ENCODE measurements around the gene SEMA4G. TPM values are rescaled to one million over a fixed set of nuclear protein-coding genes. Genes with fewer than 3 reads are reported as not detected.

The SEMA4G gene
- total RNA-seq, 4 donors from 2014 or later: 0.44 to 4.1 (median 1.3) TPM

DNA sequence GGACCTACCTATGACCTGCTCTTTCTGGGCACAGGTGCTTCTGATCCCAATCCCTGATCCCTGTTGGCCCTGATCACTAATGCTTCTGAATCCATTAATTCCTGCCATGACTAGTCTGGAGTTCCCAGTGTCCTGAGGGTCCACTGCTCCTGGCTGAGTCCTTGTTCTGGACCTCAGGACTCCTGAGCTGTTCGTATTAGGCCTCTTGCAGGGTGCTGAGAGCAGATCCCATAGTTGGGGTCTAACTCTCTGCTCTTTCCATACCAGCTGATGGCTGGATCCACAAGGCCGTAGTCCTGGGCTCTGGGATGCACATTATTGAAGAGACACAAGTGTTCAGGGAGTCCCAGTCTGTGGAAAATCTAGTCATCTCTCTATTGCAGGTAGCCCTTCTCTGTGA lies 11.0 kb downstream of the SEMA4G start:
- no peak for DNase-seq
- H3K4me3 ChIP-seq: no peak overlapping the region
- H3K4me1 ChIP-seq: peaks cover 0 to under 1% (median 0%) of the 10 kb centered on the region in 3 donors
- 100% methylated on average over 1 to 2 of the region's 2 CpGs for WGBS, 2 donors
- H3K27me3 ChIP-seq: no peaks in the 10 kb centered on the region
- H3K36me3 ChIP-seq: peaks cover 5 to 79% (median 6%) of the 10 kb centered on the region in 3 donors
- H3K9me3 ChIP-seq: no peaks in the 10 kb centered on the region
- TF ChIP-seq, protein P1, sequence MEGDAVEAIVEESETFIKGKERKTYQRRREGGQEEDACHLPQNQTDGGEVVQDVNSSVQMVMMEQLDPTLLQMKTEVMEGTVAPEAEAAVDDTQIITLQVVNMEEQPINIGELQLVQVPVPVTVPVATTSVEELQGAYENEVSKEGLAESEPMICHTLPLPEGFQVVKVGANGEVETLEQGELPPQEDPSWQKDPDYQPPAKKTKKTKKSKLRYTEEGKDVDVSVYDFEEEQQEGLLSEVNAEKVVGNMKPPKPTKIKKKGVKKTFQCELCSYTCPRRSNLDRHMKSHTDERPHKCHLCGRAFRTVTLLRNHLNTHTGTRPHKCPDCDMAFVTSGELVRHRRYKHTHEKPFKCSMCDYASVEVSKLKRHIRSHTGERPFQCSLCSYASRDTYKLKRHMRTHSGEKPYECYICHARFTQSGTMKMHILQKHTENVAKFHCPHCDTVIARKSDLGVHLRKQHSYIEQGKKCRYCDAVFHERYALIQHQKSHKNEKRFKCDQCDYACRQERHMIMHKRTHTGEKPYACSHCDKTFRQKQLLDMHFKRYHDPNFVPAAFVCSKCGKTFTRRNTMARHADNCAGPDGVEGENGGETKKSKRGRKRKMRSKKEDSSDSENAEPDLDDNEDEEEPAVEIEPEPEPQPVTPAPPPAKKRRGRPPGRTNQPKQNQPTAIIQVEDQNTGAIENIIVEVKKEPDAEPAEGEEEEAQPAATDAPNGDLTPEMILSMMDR (IDR thresholded peaks at IDR 0.05): no peak
- no peak for TF ChIP-seq POLR2A (IDR thresholded peaks at IDR 0.05)
- no peak overlapping the region for H3K27ac ChIP-seq
- intact Hi-C loops (cut with DNase I): no loop called here

DNA sequence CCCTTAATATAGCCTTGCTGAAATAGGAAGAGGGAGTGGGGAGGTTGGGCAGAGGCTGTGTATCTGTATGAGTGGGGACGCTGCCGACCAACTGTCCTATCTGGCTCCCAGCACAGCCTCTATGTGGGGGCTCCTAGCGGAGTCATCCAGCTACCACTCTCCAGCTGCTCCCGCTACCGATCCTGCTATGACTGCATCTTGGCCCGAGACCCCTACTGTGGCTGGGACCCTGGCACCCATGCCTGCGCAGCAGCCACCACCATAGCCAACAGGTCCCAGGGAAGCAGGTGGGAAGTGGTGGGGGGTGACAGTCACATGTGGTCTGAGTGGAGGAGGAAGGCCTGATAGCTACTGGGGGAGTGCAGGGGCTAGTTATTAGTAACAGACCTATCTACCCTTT lies 11.4 kb downstream of the SEMA4G start:
- 96 to 100% methylated on average over 5 to 7 of the region's 7 CpGs for WGBS, 2 donors
- DNase-seq: no peak

DNA sequence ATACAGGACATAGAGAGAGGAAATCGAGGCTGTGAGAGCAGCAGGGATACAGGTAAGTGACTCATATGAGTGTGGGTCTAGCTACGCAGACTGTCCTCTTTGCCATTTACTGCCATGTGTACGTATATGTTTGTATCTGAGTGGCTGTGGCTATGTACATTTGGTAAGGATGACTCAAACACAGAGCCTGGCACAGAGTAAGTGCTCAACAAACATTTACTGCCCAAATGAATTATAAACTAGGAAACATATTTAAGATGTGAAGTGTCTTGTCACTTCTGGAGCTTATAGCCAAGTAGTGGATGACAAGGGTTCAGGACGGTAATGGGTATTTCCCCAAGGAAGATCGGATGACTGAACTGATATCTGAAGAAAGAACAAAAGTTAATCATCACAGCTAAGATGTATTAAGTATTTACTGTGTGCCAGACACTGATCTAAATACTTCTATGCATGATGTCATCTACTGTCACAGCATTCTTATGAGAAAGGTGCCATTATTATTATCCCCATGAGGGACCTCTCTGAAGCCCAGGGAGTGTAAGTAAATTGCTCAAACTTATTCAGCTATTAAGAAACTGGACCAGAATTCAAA lies 12.0 kb downstream of the SEMA4G start:
- no peak overlapping the region for H3K4me3 ChIP-seq
- TF ChIP-seq, protein P1 (IDR thresholded peaks at IDR 0.05): no peak
- TF ChIP-seq POLR2A (IDR thresholded peaks at IDR 0.05): no peak
- no peaks in the 10 kb centered on the region for H3K9me3 ChIP-seq
- WGBS, 2 donors: 71 to 76% methylated on average over 5 of the region's 5 CpGs
- no peak overlapping the region for H3K27ac ChIP-seq
- peaks cover 4 to 10% (median 6%) of the 10 kb centered on the region in 3 donors for H3K4me1 ChIP-seq
- H3K36me3 ChIP-seq: peaks cover 5 to 88% (median 6%) of the 10 kb centered on the region in 3 donors
- no peak for DNase-seq
- intact Hi-C loops (cut with DNase I): no loop called here
- H3K27me3 ChIP-seq: no peaks in the 10 kb centered on the region

More for the DNA sequence above, 11.4 kb downstream of the SEMA4G start:
- H3K27me3 ChIP-seq: no peaks in the 10 kb centered on the region
- H3K36me3 ChIP-seq: peaks cover 5 to 82% (median 6%) of the 10 kb centered on the region in 3 donors
- TF ChIP-seq, protein P1 (IDR thresholded peaks at IDR 0.05): no peak
- intact Hi-C loops (cut with DNase I): no loop called here
- peaks cover 0 to 4% (median 0%) of the 10 kb centered on the region in 3 donors for H3K4me1 ChIP-seq
- H3K4me3 ChIP-seq: no peak overlapping the region
- no peaks in the 10 kb centered on the region for H3K9me3 ChIP-seq
- H3K27ac ChIP-seq: no peak overlapping the region

DNA sequence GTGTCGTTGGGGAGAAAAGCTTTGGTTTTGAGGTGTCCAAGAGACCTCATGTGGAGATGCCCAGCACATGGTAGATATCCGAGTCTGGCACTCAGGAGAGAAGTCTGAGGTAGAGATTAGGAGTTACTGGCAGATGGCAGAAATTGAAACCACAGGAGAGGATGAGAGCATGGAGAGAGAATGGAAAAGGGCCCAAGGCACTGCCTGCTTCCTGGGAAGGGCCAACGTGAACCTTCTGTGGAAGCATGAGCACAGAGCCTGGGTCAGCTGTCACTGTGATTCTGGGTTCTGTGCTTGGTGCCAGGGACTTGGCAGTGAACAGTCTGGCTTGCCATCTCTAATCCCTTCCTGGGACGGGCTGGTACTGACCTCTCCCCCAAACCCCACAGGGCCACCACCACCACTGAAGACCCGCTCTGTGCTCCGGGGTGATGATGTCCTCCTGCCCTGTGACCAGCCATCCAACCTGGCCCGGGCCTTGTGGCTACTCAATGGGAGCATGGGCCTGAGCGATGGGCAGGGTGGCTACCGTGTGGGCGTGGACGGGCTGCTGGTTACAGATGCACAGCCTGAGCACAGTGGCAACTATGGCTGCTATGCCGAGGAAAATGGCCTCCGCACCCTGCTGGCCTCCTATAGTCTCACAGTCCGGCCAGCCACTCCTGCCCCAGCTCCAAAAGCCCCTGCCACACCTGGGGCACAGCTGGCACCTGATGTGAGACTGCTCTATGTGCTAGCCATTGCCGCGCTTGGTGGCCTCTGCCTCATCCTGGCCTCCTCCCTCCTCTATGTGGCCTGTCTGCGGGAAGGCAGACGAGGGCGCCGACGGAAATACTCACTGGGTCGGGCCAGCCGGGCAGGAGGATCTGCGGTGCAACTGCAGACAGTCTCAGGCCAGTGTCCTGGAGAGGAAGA lies 13.9 kb downstream of the SEMA4G start:
- 86 to 87% methylated on average over 11 of the region's 24 CpGs for WGBS, 2 donors
- no peak for DNase-seq
- intact Hi-C loops (cut with DNase I): no loop called here

More for the DNA sequence above, 13.9 kb downstream of the SEMA4G start:
- Histone ChIP-seq H3K4me1 (peaks cover 16 to 24% (median 17%) of the 10 kb centered on the region in 3 donors), H3K4me3 (no peak overlapping the region), H3K9me3 (no peaks in the 10 kb centered on the region), H3K27ac (no peak overlapping the region), H3K36me3 (peaks cover 5 to 80% (median 6%) of the 10 kb centered on the region in 3 donors), H3K27me3 (no peaks in the 10 kb centered on the region)
- TF ChIP-seq, protein P1 (IDR thresholded peaks at IDR 0.05): no peak
- no peak for TF ChIP-seq POLR2A (IDR thresholded peaks at IDR 0.05)

All from esophagus squamous epithelium (tissue), 5 donors.